HG03558 (cell line): ENCODE measurements around the gene PIEZO1.

Source experiments
- ATAC-seq: cut with Tn5 transposase; IDR thresholded peaks from one replicate; pipeline ENCODE4 v1.9.1; 2021; ENCODE audit warnings: moderate number of reproducible peaks; ENCODE audit not compliant: unreplicated experiment; ENCODE audit errors: extremely low read depth

PIEZO1 gene

GRCh38 chr16:88754912-88755744 is 29.9 kb downstream of the PIEZO1 start:
- ATAC-seq = no peak

- no peak for ATAC-seq
These were observed 30.7 kb downstream of the PIEZO1 start for GRCh38 chr16:88754109-88754911.

DNA sequence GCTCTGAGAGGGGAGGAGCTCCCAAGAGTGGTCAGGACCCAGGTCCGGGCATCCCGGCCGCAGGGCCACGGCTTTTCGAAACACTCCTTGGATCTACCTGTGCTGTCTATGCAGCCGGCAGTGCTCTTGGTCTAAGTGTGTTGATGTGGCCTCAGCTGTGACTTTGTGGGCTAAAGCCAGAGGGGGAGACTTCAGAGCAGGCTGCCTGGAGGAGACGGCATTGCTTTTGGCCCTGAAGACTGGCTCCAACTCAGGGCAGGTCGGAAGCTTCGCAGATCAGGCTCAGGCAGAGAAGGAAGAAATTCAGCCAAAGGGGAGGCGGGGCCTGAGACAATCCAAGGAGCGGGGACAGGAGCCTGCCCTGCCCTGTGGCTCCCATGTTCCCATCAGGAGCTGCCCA is 31.4 kb downstream of the PIEZO1 start:
- no peak for ATAC-seq

DNA sequence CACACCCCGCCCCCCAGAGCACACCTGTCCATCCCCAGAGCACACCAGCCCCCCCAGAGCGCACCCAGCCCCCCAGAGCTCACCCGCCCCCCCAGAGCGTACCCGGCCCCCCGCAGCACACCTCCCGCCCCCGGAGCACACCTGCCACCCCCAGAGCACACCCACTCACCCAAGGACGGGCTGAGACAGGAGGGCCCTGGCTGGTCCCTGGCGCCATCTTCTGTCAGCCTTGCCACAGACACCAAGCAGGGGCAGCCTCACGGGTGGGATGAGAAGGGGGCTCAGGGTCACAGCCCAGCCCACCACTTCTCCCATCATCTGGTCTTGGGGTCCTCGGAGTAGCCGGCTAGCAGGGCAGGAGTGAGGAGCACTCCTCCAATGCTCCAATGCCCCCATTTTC is 31.8 kb downstream of the PIEZO1 start:
- ATAC-seq = no peak

- no peak for ATAC-seq
These were observed 32.5 kb downstream of the PIEZO1 start for GRCh38 chr16:88752386-88753002.

GRCh38 chr16:88750854-88751253 is 34.2 kb downstream of the PIEZO1 start:
- no peak for ATAC-seq

- no peak for ATAC-seq
These were observed 35.7 kb downstream of the PIEZO1 start for GRCh38 chr16:88749358-88749757.

DNA sequence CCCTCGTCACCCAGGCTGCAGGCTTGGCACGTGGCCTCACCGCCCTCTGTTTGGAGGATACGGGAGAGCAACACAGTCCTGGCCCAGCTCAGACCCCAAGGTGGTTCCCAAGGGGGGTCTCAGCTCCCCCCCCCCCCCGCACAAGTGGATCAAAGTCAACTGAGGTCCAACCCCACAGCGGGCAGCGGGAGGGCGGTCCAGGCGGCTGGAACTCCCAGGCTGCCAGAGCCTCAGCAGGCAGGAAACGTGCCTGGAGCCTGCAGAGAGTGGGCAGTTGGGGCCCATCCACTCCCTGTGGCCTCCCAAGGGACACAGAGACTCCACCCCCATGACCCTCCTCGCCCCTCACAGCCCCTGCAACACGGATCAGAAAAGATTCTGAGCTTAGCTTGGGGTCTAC is 36.7 kb downstream of the PIEZO1 start:
- no peak for ATAC-seq

DNA sequence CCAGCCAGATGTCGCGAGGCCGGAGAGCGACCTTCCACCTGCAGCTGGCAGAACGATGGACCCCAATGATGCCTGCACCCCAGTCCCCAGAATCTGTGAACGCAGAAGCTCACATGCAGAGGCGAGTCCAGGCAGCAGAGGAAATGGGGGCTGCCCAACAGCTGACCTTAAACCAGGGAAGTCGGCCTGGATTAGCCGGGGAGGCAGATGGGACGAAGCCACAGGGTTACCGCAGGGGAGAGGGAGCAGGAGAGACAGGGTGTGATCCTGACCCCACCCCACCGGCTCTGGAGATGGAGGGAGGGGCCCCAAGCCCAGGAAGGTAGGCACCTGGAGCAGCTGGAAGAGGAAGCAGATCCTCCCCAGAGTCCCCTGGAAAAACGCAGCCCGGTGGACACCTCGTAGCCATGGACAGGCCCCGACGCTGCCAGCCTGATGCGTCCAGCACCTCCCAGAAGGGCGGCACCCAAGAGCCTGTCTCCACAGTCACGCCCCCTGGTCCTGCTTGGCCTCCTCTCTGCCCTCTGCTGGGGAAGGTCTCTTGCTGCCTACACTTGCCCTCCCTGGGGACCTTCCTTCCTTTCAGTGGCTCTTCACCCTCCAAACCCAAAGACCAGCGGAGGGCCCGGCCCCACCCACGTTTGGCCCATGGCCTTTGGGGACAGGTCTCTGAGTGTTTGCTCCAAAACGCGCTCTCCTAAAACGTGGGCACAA is 37.3 kb downstream of the PIEZO1 start:
- ATAC-seq = no peak

DNA sequence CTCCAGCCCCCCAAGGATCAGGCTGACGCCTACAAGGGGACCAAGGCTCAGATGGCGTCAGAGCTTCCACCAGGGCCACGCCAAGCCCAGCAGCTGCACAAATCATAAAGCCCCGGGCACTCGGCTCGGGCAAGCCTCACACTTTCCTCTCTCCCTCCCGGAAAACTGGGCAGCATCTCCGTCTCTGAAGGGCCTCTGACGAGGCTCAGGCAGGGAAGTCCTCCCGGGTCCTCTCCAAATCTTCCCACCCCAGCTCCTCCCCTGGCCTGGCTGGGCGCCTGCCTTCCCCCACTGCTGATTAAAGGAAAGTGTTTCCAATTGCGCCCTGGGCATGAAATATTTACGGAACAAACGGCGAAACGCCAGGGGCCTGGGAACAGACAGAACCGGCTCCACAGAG is 38.5 kb downstream of the PIEZO1 start:
- ATAC-seq = no peak

- ATAC-seq = no peak
These were observed 40.2 kb downstream of the PIEZO1 start for GRCh38 chr16:88744577-88745521.

GRCh38 chr16:88743693-88744576 is 41.1 kb downstream of the PIEZO1 start:
- no peak for ATAC-seq

- ATAC-seq = no peak
These were observed 42.0 kb downstream of the PIEZO1 start for GRCh38 chr16:88742896-88743605.

- ATAC-seq = no peak
These were observed 43.7 kb downstream of the PIEZO1 start for GRCh38 chr16:88741368-88741767.

GRCh38 chr16:88740727-88741055 is 44.3 kb downstream of the PIEZO1 start:
- no peak for ATAC-seq

GRCh38 chr16:88739977-88740726 is 44.9 kb downstream of the PIEZO1 start:
- no peak for ATAC-seq
